Measurements from ENCODE around the gene DLG2.
"Not testable (repeated sequence)": the region's sequence is repeated elsewhere in the genome, so short reads cannot be mapped to it uniquely, and the experiment has no call there.

DLG2 gene

DNA sequence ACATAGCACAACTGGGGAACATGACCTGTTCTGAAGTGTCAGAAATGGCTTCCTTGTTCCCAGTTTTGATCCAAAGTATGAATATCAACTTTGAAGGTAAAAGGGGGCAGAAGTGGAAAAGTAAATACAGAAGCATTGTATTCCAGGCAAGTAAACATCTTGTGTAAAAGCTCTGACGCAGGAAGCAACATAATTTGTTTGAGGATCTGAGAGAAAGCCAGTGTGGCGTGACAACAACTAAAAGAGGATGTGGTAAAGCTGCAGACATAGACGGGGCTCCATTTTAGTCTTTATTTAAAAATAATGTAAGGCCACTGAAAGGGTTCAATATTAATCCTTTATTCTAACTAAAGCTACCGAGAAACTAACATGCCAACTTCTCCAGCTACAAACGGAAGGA, 310.2 kb downstream of the DLG2 start:
- no peak for DNase-seq (ENCODE audit: low read depth)

DNA sequence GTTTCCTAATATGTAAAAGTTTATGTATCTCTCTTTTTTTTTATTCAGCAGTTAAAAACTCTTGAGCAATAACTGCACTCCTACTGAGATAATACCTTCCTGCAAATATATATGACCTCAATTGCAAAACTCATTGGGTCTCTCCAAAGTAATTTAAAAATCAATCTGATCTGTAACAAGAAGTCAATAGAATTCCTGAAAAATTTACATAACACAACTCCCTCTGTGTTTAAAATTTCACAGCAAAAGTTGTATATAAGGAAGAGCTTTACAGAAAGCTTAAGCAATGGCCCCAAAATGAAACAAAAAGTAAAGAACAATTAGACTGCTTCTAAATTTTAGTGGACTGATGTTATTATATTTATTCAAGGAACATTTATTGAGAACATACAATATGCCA, 313.4 kb downstream of the DLG2 start:
- DNase-seq (ENCODE audit: low read depth), result no peak

DNA sequence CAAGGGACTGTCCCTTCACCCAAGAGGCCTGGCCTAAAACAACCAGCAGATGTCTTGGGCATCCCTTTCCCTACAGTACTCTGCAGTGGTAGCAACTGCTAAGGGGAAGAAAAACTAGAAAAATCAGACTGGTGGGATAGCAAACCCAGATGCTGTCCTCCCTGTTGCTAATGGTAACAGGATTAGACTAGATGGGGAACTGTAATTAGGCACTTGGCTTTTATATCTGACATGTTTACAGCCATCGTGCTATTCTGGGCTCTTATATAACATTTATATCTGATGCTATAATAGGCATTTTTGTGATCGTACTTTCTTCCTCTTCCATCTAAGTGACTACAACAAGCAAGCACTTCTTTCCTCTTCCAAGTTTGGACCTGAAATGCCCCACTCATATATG, 316.7 kb downstream of the DLG2 start:
- no peak for DNase-seq (ENCODE audit: low read depth)

DNA sequence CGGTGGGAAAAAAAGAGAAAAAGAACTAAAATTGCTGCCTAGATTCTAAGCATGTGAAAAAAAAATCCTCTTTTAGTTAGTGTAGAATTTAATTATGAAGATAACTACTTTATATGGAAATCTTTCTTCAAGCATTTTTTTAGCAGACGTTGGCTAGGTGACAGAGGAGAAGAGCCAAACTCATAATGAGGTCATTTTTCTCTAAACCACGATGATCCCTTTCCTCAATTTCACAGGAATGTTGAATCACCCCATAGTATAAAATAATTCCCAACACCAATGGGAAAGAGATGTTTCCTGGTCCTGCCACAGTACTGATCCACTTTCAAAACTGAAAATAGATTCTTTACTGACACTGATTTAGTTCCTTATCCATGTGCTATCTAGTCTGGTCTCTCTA, 319.8 kb downstream of the DLG2 start:
- DNase-seq (ENCODE audit: low read depth), result no peak

DNA sequence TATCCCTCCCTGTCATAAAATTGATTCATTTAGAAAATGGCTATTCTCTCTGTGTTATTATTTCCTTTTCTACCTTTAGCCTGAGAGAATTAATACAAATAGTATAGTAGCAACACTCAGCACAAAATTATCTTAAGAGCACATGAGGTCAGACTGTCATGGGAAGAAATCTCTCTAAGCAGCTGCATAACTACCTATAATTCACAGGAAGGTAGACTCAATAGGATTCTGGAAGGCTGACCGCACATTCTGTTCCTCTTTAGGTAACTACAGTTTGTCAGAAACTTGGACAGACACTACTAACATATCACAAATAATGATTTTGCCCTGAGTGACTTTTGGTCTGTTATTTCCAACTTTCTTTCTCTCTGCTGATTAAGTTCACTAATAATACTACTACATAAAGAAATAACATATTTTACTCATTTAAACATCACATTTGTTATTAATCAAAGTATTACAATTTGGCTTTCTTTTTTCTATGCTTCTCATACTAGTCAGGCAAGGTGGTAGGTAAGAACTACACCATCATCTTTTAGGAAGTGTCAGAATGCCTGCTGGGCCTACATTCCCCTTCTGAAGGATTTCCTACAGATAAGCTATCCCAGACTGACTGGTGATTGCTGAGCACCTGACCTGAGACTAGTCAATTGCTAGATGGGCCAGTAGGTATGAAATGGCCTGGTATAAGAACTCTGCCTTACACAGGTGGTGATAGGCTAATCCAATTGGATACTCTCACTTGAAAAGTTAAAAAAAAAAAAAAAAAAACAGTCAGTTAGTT, 325.1 kb downstream of the DLG2 start:
- no peak for DNase-seq (ENCODE audit: low read depth)

DNA sequence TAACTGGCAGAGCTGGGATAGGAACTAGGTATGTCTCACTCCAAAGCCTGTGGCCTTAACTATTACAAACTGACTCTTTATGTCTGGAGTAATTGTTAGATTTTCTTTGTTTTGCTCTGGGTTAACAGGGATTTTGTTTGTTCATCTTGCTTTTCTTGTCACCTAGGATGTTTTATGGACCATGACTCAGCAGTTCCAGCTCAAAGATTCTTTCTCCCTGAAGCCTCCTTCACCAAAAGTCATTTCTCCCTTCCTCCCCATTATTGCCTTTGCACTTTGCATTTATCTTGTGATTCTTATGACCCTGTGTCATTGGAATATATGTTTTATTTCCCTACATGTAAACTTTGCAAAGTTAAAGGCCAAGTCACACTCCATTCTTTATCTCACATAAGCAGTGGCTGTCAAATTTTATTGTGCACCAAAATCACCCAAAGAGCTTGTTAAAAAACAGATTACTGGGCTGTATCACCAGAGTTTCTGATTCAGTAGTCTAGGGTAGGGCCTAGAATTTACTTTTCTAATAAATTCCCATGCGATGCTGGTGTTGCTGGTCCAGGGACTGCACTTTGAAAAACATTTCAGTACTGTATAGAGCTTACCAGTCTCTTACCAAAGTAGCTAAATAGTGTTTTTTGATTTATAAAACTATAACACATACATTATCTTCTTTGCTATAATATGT, 327.7 kb downstream of the DLG2 start:
- no peak for DNase-seq (ENCODE audit: low read depth)

DNA sequence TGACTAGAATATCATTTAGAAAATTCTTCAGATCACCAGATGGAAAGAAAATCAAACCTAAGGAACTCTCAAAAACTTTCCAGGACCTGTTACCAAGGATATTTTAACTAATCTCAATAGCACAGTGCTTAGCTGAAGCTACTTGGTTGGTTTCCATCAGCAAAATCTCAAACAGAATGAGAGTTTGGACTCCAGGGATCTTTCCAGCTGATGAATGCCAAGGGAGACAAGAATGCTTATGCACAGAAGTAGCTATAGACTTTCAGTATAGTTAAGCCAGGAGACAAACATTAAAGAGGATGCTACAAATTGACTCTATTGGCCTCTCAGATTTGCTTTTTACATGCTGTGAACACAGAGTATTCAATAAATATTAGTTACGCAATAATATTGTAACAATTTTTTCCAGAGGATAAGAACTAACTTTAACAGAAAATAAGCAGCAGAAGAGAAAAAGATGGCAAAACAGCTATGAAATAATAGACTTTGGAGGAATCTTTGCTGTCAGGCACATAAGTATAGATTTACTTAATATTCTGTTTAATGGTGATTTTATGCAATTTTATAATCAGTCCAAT, 331.4 kb downstream of the DLG2 start:
- no peak for DNase-seq (ENCODE audit: low read depth)

DNA sequence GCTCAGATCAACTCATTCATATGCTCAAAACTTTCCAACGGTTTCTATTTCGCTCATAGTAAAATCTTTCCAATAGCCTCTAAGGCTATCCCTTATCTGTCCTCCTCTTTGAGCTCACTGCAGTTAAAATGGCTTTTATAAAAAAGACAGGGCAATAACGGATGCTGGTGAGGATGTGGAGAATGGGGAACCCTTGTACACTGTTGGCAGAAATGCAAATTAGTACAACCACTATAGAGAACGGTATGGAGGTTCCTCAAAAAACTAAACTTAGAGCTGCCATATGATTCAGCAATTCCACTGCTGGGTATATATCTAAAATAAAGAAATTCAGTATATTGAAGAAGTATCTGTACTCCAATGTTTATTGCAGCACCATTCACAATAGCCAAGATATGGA, 345.6 kb downstream of the DLG2 start:
- no peak for DNase-seq (ENCODE audit: low read depth)

DNA sequence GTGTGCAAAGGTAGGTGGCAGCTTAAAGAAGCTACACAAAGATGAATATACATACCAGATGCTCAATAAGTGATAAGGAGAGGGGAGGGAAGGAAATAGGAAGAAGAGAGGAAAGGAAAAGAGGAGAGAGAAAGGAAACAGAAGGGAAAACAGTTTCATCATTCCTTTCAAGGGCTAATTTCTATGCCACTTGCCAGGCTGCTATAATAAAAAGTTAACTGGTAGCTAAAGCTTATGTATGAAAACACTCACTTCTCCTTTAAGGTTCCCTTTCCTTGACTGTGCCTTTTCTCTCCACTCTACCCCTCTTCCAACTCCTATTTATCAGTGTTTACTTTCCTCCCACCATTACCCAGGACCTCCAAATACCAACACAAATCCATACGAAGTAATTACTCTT, 347.9 kb downstream of the DLG2 start:
- no peak for DNase-seq (ENCODE audit: low read depth)

DNA sequence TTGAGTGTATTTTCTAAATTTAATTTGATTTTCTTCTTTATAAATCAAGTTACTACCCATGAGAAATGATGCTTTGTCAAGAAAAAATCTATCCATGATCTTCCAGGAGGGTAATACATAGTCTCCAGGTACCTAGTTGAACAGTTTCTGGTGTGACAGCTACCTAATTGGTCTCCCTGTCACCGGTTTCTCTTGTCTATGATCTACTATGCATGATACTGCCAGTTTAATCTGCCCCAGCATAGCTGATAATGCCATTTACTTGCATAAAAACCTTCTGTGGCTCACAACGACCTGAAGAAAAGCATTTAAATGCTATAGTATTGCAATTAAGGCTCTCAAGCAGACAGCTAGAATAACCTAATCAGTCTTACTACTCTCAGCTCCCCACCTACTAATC, 349.5 kb downstream of the DLG2 start:
- DNase-seq (ENCODE audit: low read depth), result no peak

DNA sequence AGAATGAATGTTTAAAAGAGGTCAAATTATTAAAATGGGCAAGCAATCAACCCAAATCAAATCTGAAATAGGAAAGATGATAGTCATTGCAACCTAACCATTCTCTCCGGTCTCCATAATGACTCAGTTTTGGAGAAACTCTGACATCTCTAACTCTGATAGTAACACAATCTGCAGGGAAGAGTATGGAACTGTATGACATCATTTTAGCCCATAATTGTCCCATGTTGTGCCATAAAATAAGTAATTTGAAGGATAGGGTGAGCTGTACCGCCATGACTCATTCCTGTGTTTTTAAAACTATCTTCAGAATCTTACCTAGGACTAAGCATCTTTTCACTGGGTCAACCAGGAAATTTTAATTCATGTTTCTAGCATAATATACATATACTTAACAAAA, 350.8 kb downstream of the DLG2 start:
- DNase-seq (ENCODE audit: low read depth), result no peak

DNA sequence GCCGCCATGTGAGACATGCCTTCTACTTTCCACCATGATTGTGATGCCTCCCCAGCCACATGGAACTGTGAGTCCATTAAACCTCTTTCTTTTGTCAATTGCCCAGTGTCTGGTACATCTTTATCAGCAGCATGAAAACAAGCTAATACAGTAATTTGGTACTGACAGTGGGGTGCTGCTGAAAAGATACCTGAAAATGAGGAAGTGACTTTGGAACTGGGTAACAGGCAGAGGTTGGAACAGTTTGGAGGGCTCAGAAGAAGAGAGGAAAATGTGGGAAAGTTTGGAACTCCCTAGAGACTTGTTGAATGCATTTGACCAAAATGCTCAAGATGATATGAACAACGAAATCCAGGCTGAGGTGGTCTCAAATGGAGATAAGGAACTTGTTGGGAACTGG, 356.8 kb downstream of the DLG2 start:
- DNase-seq (ENCODE audit: low read depth), result not testable (repeated sequence)

DNA sequence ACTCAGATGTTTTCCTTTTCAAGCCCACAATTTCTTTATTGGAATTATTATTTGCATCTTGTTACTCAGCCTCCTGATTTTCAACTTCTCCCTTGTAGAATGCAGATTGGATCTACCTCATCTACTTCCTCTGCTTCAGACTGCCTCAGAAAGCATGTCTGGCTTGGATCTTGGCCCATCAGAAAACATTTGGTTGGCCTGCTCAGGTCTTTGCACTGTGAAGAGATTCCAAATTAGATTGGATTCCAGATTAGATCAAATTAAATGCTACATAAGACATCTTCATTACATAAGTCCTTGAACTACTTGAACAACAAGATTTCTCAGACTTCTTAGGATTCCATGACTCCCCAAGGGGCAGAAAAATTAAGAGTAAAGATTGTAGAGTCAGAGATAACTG, 358.0 kb downstream of the DLG2 start:
- no peak for DNase-seq (ENCODE audit: low read depth)

DNA sequence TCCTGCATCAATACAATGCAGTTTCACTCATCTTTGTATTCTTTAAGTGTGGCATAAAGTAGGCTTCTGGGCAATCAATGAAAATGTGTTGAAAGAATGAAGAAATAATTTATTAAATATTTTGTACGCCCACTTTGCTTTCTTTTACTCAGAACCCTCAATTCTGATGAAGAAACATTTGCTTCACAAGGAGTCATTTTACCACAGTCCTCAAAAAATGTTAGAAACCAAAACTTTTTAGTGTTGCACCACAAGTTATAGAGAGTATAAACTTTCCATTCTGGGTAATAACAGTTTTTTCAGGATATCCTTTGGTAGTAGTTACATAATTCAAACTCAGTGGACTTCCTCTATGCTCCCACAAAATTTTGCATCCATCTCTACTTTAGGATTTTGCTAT, 360.5 kb downstream of the DLG2 start:
- no peak for DNase-seq (ENCODE audit: low read depth)

DNA sequence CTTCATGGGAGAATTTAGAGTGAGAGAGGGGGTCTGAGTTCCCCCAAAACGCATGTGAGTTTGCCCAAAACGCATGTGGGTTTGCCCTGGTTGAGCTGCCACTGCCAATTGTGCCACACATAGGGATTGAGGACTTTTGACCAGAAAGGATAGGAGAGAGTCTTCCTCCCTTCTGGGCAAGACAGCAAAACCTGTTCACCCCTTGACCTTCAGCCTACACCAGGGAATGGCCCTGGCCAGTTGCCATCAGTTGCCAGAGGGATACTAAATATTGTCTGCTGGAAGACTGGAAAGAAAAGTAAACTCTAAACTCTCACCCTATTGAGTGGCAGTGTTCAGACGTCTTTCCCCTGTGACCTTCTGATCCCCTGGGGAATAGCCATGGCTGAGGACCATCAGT, 363.8 kb downstream of the DLG2 start:
- no peak for DNase-seq (ENCODE audit: low read depth)

DNA sequence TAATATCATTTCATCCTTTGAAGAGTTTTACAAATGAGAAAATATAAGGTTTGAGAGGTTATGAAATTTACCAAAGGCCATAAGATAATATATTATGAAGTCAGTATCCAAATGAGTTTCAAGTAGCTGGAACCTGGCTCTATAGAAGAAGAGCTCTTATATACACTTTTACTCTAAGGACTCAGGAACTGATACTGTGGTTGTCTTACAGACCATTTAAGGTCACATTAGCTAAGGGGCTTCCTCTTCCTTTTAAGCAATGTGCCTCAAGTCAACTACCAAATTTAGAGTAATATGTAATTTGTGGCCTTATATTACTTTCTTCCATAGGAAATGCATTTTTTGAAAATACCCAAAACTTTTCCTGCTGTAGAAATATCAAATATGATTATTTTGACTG, 369.3 kb downstream of the DLG2 start:
- no peak for DNase-seq (ENCODE audit: low read depth)

DNA sequence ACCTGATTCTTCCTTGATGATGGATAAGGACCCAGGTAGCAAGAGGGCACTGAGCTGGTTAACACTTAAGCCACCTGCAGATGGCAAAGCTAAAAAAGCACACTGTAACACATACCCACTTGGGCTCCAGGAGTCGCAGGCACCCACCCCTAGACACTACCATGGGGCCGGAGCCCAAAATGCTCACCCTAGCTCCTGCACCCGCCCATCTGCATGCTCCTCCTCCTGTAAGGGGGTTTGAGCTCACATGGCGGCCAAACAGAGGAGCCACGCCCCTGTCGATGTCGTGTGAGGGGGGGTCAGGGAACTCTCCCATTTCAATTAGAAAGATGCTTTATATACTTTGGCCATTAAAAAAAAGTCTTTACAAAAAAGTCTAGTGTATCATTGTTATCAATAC, 370.7 kb downstream of the DLG2 start:
- no peak for DNase-seq (ENCODE audit: low read depth)

DNA sequence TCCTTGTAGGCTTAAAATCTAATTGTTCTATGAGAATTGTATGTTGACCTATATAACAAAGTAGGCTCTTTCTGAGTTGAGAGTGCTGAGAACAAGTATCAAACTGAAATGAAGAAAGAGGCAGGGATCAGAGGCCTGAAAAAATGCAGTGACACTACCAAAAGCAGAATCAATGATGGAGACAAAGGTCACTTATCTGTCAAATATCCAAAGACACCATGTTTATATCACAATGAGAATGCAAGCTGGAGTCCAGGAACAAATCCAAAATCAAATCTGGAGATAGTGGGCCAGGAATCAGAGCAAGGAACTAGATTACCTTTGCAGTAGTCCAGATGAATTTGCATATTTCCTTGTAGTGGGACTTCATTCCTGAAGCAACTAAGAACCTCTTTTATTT, 377.7 kb downstream of the DLG2 start:
- no peak for DNase-seq (ENCODE audit: low read depth)

DNA sequence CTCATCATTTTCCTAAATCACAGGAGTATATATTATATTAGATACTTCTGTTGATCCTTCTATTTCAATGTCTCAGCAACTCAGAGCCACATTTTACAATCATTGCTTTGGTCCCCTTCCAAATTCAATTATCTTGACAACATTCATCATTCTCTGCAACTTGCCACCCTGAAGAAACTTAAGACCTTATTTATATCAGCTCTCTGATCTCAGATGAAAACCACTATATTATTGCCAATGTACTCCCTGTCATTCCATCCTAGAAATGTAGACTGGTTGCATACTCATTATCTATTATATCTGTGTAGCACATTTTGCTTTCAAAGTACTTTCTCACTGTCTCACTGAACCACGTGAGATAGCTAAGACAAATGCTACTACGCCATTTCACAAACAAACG, 379.3 kb downstream of the DLG2 start:
- DNase-seq (ENCODE audit: low read depth), result no peak

DNA sequence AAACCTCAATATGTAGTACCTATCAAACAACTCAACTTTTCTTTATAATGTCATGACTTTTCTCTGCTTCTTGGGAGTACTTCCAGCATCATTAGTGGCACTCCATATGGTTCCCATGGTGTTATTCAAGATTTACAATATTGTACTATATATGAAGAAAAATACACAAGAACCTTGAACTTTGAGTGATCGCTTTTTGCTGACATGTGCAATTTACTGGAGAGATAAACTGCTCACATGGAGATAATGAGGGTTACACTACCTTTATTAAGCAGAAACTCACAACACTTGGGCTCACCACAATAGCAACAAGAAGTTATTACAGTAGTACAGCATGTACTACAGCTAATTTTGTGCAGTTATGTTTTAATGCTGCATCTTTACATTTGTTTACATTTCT, 388.2 kb downstream of the DLG2 start:
- no peak for DNase-seq (ENCODE audit: low read depth)

DNA sequence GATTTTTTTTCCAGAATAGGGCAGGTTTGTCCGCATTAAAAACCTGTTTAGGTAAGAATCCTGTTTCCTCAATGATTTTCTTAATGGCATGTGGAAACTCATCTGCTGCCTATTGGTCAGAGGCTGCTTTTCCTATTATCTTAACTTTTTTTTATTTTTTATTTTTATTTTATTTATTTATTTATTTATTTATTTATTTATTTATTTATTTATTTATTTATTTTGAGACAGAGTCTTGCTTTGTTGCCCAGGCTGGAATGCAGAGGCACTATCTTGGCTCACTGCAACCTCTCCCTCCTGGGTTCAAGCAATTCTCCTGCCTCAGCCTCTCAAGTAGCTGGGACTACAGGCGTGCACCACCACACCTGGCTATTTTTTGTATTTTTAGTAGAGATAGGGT, 389.1 kb downstream of the DLG2 start:
- DNase-seq (ENCODE audit: low read depth), result not testable (repeated sequence)

DNA sequence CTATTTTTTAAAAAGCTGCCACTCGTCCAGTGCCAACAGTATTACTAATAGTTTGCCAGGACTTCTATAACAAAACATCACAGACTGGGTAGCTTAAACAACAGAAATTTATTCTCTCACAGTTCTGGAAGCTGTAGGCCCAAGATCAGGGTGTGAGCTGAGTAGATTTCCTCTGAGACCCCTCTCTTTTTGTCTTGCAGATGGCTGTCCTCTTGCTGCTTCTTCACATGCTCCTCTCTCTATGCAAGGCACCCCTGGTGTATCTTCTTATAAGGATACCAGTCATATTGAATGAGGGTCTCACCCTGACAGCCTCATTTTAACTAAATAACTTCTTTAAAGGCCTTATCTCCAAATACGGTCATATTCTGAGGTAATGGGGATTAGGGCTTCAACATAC, 390.9 kb downstream of the DLG2 start:
- no peak for DNase-seq (ENCODE audit: low read depth)

DNA sequence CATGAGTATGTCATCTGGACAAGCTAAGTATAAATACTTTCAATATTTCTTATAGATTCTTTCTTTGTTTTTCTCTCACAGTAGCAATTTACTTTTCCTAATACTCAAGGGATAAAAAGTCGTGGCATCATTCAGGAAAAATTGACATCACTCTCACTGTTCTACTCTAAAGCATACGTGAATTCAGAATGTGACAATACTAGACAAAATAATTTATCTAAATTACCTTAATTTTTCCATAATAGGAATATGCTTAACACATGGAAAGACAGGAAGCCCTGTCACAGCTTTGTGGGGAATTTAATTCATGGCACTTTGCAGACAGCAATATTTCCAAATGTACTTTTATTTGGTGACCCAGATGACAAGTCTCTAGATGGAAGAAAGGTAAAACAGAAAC, 394.6 kb downstream of the DLG2 start:
- no peak for DNase-seq (ENCODE audit: low read depth)

DNA sequence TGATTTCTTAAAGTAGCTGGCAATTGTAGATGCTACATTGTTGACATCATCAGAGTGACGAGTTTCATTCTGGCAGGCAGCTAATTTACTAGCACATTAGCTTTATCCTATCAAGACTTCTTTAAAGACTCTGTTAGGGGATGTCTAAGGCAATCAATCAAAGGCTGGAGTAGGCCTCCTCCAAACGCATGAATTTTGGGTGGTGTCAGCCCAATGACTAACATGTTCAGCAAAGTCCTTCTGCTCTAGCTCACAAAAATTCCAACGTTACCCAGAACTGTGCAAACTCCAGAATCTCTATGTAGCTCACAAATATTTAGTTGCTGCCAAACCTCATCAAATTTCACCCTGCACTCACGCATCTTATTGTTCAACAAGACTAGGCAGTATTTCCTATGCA, 395.6 kb downstream of the DLG2 start:
- no peak for DNase-seq (ENCODE audit: low read depth)
